ENCODE data around the gene PDCD4.
"Not testable (repeated sequence)": the region's sequence is repeated elsewhere in the genome, so short reads cannot be mapped to it uniquely, and the experiment has no call there.

The PDCD4 gene

GRCh38 chr10:110883924-110884323, 12.2 kb downstream of the PDCD4 start:
- DNase-seq (ENCODE audit: low read depth) = no peak

GRCh38 chr10:110885932-110886674, 14.4 kb downstream of the PDCD4 start:
- DNase-seq (ENCODE audit: low read depth) = no peak

GRCh38 chr10:110887560-110887959, 15.8 kb downstream of the PDCD4 start:
- DNase-seq (ENCODE audit: low read depth) = no peak

GRCh38 chr10:110892602-110893288, 21.0 kb downstream of the PDCD4 start:
- no peak for DNase-seq (ENCODE audit: low read depth)

- no peak for DNase-seq (ENCODE audit: low read depth)
Measured at GRCh38 chr10:110893559-110894179, 21.9 kb downstream of the PDCD4 start.

- no peak for DNase-seq (ENCODE audit: low read depth)
Measured at GRCh38 chr10:110897184-110897583, 25.5 kb downstream of the PDCD4 start.

- DNase-seq (ENCODE audit: low read depth) = no peak
Measured at GRCh38 chr10:110898391-110898790, 26.7 kb downstream of the PDCD4 start.

GRCh38 chr10:110900983-110901382, 29.3 kb downstream of the PDCD4 start:
- no peak for DNase-seq (ENCODE audit: low read depth)

GRCh38 chr10:110901954-110902819, 30.5 kb downstream of the PDCD4 start:
- DNase-seq (ENCODE audit: low read depth) = no peak

- no peak for DNase-seq (ENCODE audit: low read depth)
Measured at GRCh38 chr10:110903280-110904278, 31.9 kb downstream of the PDCD4 start.

GRCh38 chr10:110910138-110910537, 38.4 kb downstream of the PDCD4 start:
- DNase-seq (ENCODE audit: low read depth) = no peak

- DNase-seq (ENCODE audit: low read depth) = no peak
Measured at GRCh38 chr10:110912374-110912773, 40.6 kb downstream of the PDCD4 start.

- DNase-seq (ENCODE audit: low read depth) = no peak
Measured at GRCh38 chr10:110914431-110914830, 42.7 kb downstream of the PDCD4 start.

- no peak for DNase-seq (ENCODE audit: low read depth)
Measured at GRCh38 chr10:110915035-110915434, 43.3 kb downstream of the PDCD4 start.

GRCh38 chr10:110915600-110915999, 43.9 kb downstream of the PDCD4 start:
- DNase-seq (ENCODE audit: low read depth) = not testable (repeated sequence)

GRCh38 chr10:110916554-110917346, 45.0 kb downstream of the PDCD4 start:
- peak; percentile 91 for DNase-seq (ENCODE audit: low read depth)

- DNase-seq (ENCODE audit: low read depth) = peak; percentile 76
Measured at GRCh38 chr10:110918269-110918642, 46.5 kb downstream of the PDCD4 start.

- peak; percentile 100 for DNase-seq (ENCODE audit: low read depth)
Measured at GRCh38 chr10:110918643-110919348, 47.1 kb downstream of the PDCD4 start, which contains the start of gene BBIP1. BBIP1 (minus strand) TSS chr10:110919180; CDS start chr10:110918157, 1,023 bp downstream.

GRCh38 chr10:110919349-110919931, 47.7 kb downstream of the PDCD4 start, which contains the start of gene SHOC2:
SHOC2 (plus strand) TSS chr10:110919604; CDS start chr10:110964359, 44,755 bp downstream.
- DNase-seq (ENCODE audit: low read depth) = no peak
